Heart right ventricle (tissue), 16 donors: ENCODE results near the gene OR4D2. TPM values are rescaled to one million over a fixed set of nuclear protein-coding genes. Genes with fewer than 3 reads are reported as not detected.
A peak's percentile ranks its signal among the peaks of the same experiment; 100 is the strongest.

Experiments
- ATAC-seq, 8 donors: fragments of 200-7000 bp; cut with Tn5 transposase; one replicate each; pipeline ENCODE4 v1.9.1; 2020; ENCODE audit warnings: mild to moderate bottlenecking in 8 of 8, moderate library complexity in 8 of 8, moderate number of reproducible peaks in 1 of 8
- DNase-seq, 2 donors: peaks; one replicate each; pipeline ENCODE4 v3.0.0-alpha.2; 2020
- H3K27ac ChIP-seq, 10 donors: fragments of 200-600 bp; sonication (generic) in 2 of 10; one replicate each; pipeline versions ENCODE4 v1.5.0 to v1.8.0; 2020 to 2022; ENCODE audit warnings: mild to moderate bottlenecking in 3 of 10
- H3K27me3 ChIP-seq, 7 donors: fragments of 200-600 bp; one replicate each; pipeline ENCODE4 v1.8.0; 2021 to 2022; ENCODE audit warnings: mild to moderate bottlenecking in 2 of 7
- H3K36me3 ChIP-seq, 9 donors: fragments of 200-600 bp; sonication (generic) in 1 of 9; one replicate each; pipeline versions ENCODE4 v1.5.0 to v1.8.0; 2020 to 2022; ENCODE audit warnings: mild to moderate bottlenecking in 2 of 9
- H3K4me1 ChIP-seq, 9 donors: fragments of 200-600 bp; sonication (generic) in 1 of 9; one replicate each; pipeline versions ENCODE4 v1.5.0 to v1.8.0; 2020 to 2022; ENCODE audit warnings: mild to moderate bottlenecking in 4 of 9
- H3K4me3 ChIP-seq, 10 donors: fragments of 200-600 bp; sonication (generic) in 2 of 10; one replicate each; pipeline versions ENCODE4 v1.5.0 to v1.8.0; 2020 to 2022; ENCODE audit warnings: mild to moderate bottlenecking in 7 of 10, moderate library complexity in 2 of 10
- H3K9me3 ChIP-seq, 11 donors: fragments of 200-600 bp in 10 of 11; sonication (generic) in 2 of 11; one replicate each; pipeline versions ENCODE4 v1.5.0 to v1.8.0; 2013 to 2022; ENCODE audit warnings: mild to moderate bottlenecking in 2 of 11, control low read depth in 1 of 11, moderate library complexity in 1 of 11
- CTCF ChIP-seq, 9 donors: fragments of 200-600 bp; sonication (generic) in 2 of 9; IDR thresholded peaks; one replicate each; pipeline versions ENCODE4 v1.5.0 to v1.8.0; 2021 to 2022; ENCODE audit warnings: antibody characterized with exemption in 9 of 9, mild to moderate bottlenecking in 5 of 9, moderate library complexity in 1 of 9
- WGBS, 2 donors: extraction: QIAGEN DNeasy Blood & Tissue Kit; methylation state at CpG; one replicate each; pipeline ENCODE4 v1.1.7; 2013; ENCODE audit warnings: inconsistent platforms in 1 of 2; 5-methylcytosine and 5-hydroxymethylcytosine counted together
- intact Hi-C, 10 donors: fragments of 100-400 bp; cut with DNase I; formaldehyde crosslinking; loops; one replicate each; pipeline versions ENCODE4 v1.11.1 to v1.14.2; 2022
- polyA plus RNA-seq, 2 donors: library from polyadenylated mRNA; stranded (reverse); fragments of 200-250 nt; gene quantifications; one replicate each; pipeline ENCODE4 v1.2.3, GENCODE V29; 2013
- total RNA-seq, 10 donors: library from RNA; stranded (reverse); fragmentation: NEBNext Ultra II Directional in 3 of 10; extraction: Animal tissue kit (Norgen Biotek cat#: 25700) in 3 of 10; gene quantifications; one replicate each; pipeline versions ENCODE4 v1.2.1 to v1.2.4, GENCODE V29; 2021 to 2023
- donor health status: Arrhythmogenic right ventricular cardiomyopathy.
- donor health status: ischemic (EF 13 %, LVEDD 7.1; RV severe dilation, severe dysfunction).
- donor health status: healthy with polysubstance abuse.
- donor health status: DM: no; HTN: yes; CAD: no.
- donor health status: DM: no; HTN: no; CAD: no.
- donor health status: ischemic (EF 25% LVEDD 6.9; RV normal size, moderate dysfunction).
- donor health status: ischemic (EF 25% LVEDD 5.7; RV mildly dilated, moderate dysfunction).
- donor health status: healthy.
- donor health status: DM: yes; HTN: yes; CAD: no.
- donor health status: Ischemic cardiomyopathy.
- donor health status: ischemic (EF 35%, LVEDD 5.7; RV mildly dilated, moderate dysfunction).
- donor health status: nonischemic (EF 11% LVEDD 7.7; RV severe dilation, severe dysfunction).
- donor health status: DM: yes; HTN: yes; CAD: no.
- donor health status: PGD.
- donor health status: ischemic (EF 29% LVEDD 5.4; RV normal size, mild dysfunction).
- donor health status: nonischemic (EF 23%, LVEDD 6.1; RV moderate dilation, normal function).

Gene OR4D2
- total and polyA plus RNA-seq, 12 donors, result not detected

- no peak for TF ChIP-seq CTCF (IDR thresholded peaks at IDR 0.05)
- H3K4me1 ChIP-seq, result peaks cover 0 to 12% (median 7%) of the 10 kb centered on the region in 9 donors
- WGBS, 2 donors, result 43 to 48% methylated on average over 7 of the region's 7 CpGs
- peaks cover 0 to 48% (median 28%) of the 10 kb centered on the region in 7 donors for H3K27me3 ChIP-seq
- H3K9me3 ChIP-seq, result no peaks in the 10 kb centered on the region
- H3K4me3 ChIP-seq, result no peak overlapping the region
- ATAC-seq (no peak), DNase-seq (no peak)
- no peaks in the 10 kb centered on the region for H3K36me3 ChIP-seq
- intact Hi-C loops, result no loop called here
- H3K27ac ChIP-seq, result no peak overlapping the region
Measured at GRCh38 chr17:58187675-58188074, 20.9 kb downstream of the OR4D2 start.

- no peak overlapping the region for H3K4me3 ChIP-seq
- no peaks in the 10 kb centered on the region for H3K9me3 ChIP-seq
- 53 to 55% methylated on average over 11 of the region's 11 CpGs for WGBS, 2 donors
- no peak for TF ChIP-seq CTCF (IDR thresholded peaks at IDR 0.05)
- peaks cover 0 to 57% (median 36%) of the 10 kb centered on the region in 7 donors for H3K27me3 ChIP-seq
- ATAC-seq (peak; percentile 41 to 80 (median 54)), DNase-seq (peak; percentile 32 to 39)
- no peak overlapping the region for H3K27ac ChIP-seq
- intact Hi-C loops, result no loop called here
- no peaks in the 10 kb centered on the region for H3K36me3 ChIP-seq
- H3K4me1 ChIP-seq, result peaks cover 0 to 12% (median 7%) of the 10 kb centered on the region in 9 donors
Measured at GRCh38 chr17:58189436-58190146, 22.8 kb downstream of the OR4D2 start.

- H3K4me1 ChIP-seq, result peaks cover 0 to 12% (median 7%) of the 10 kb centered on the region in 9 donors
- peaks cover 0 to 64% (median 36%) of the 10 kb centered on the region in 7 donors for H3K27me3 ChIP-seq
- no peaks in the 10 kb centered on the region for H3K9me3 ChIP-seq
- no peak overlapping the region for H3K27ac ChIP-seq
- DNase-seq (no peak), ATAC-seq (no peak)
- H3K36me3 ChIP-seq, result no peaks in the 10 kb centered on the region
- no peak overlapping the region for H3K4me3 ChIP-seq
- WGBS, 2 donors, result 25 to 29% methylated on average over 14 of the region's 14 CpGs
- no peak for TF ChIP-seq CTCF (IDR thresholded peaks at IDR 0.05)
- intact Hi-C loops, result no loop called here
Measured at GRCh38 chr17:58191241-58191896, 24.6 kb downstream of the OR4D2 start.

GRCh38 chr17:58192612-58193011, 25.8 kb downstream of the OR4D2 start, which contains the start of gene EPX:
EPX (plus strand) TSS chr17:58192726; CDS start chr17:58192847, 121 bp downstream.
- DNase-seq, result no peak
- ATAC-seq, result peak in 1 of 8 donors; percentile 9
- no peak for TF ChIP-seq CTCF (IDR thresholded peaks at IDR 0.05)

More at GRCh38 chr17:58192612-58193011, 25.8 kb downstream of the OR4D2 start, which contains the start of gene EPX:
- no peak within 1 kb of the TSS for H3K4me3 ChIP-seq
- H3K27me3 ChIP-seq, result peaks cover 0 to 65% (median 35%) of the 10 kb centered on the region in 7 donors
- no peaks in the 10 kb centered on the region for H3K9me3 ChIP-seq
- H3K4me1 ChIP-seq, result peaks cover 0 to 12% (median 7%) of the 10 kb centered on the region in 9 donors
- no peak within 1 kb of the TSS for H3K27ac ChIP-seq
- no peaks in the 10 kb centered on the region for H3K36me3 ChIP-seq
- intact Hi-C loops, result no loop called here
- 30 to 52% methylated on average over 6 of the region's 6 CpGs for WGBS, 2 donors
